Naive thymus-derived CD4-positive, alpha-beta T cell (primary cell): ENCODE data around the gene RGS1. TPM values are rescaled to one million over a fixed set of nuclear protein-coding genes. Genes with fewer than 3 reads are reported as not detected.
A peak's percentile ranks its signal among the peaks of the same experiment; 100 is the strongest.

ENCODE experiments used
- ATAC-seq: fragments of 150-1000 bp; cut with Tn5 transposase; 2 replicates; pipeline ENCODE4 v1.10.0; 2021; ENCODE audit warnings: mild to moderate bottlenecking, moderate library complexity
- CTCF ChIA-PET: fragments of 350-600 bp; sonication (Branson Sonifier 250); formaldehyde crosslinking; loops from one replicate; lab custom pipeline; 2021; ENCODE audit warnings: antibody characterized with exemption; lab: Charles Lee
- POLR2A ChIA-PET: fragments of 350-600 bp; sonication (Branson Sonifier 250); formaldehyde crosslinking; loops from one replicate; lab custom pipeline; 2021; ENCODE audit warnings: antibody characterized with exemption, inconsistent platforms; lab: Charles Lee
- DNase-seq, 9 donors: peaks; one replicate each; pipeline versions ENCODE4 v3.0.0 to v3.0.0-alpha.2; 2020 to 2022; ENCODE audit warnings: mixed read lengths in 1 of 9
- H3K27ac ChIP-seq: one replicate; pipeline ENCODE4 v1.7.0; 2013; ENCODE audit warnings: mild to moderate bottlenecking, low read depth, low read length, moderate library complexity
- H3K27me3 ChIP-seq, 2 donors: one replicate each; pipeline ENCODE4 v1.7.0; 2013; ENCODE audit warnings: low read length in 2 of 2, mild to moderate bottlenecking in 2 of 2, moderate library complexity in 2 of 2; ENCODE audit not compliant: control insufficient read depth in 2 of 2, insufficient read depth in 2 of 2
- H3K36me3 ChIP-seq, 3 experiments: 1 replicate in 2 of 3; 2 replicates in 1 of 3; pipeline ENCODE4 v1.7.0; 2013; ENCODE audit warnings: low read length in 3 of 3, mild to moderate bottlenecking in 3 of 3, moderate library complexity in 1 of 3; ENCODE audit not compliant: insufficient read depth in 3 of 3, control insufficient read depth in 2 of 3
- H3K4me1 ChIP-seq, 2 donors: one replicate each; pipeline ENCODE4 v1.7.0; 2013; ENCODE audit warnings: low read length in 2 of 2, mild to moderate bottlenecking in 2 of 2, moderate library complexity in 1 of 2; ENCODE audit not compliant: control insufficient read depth in 2 of 2, insufficient read depth in 2 of 2
- H3K4me3 ChIP-seq: 2 replicates; pipeline ENCODE4 v1.7.0; 2013; ENCODE audit warnings: mild to moderate bottlenecking, low read length
- H3K9me3 ChIP-seq, 3 experiments: 1 replicate in 2 of 3; 2 replicates in 1 of 3; pipeline ENCODE4 v1.7.0; 2013; ENCODE audit warnings: low read length in 3 of 3; ENCODE audit not compliant: control insufficient read depth in 2 of 3
- H3K27ac Mint-ChIP-seq, 9 donors: one replicate each; pipeline ENCODE4 v1.8.0; 2020 to 2022; ENCODE audit warnings: mixed read lengths in 9 of 9, mild to moderate bottlenecking in 8 of 9, moderate library complexity in 5 of 9, inconsistent platforms in 2 of 9
- H3K27me3 Mint-ChIP-seq, 5 donors: one replicate each; pipeline ENCODE4 v1.8.0; 2021 to 2022; ENCODE audit warnings: mixed read lengths in 5 of 5, mild to moderate bottlenecking in 1 of 5
- H3K36me3 Mint-ChIP-seq, 5 donors: one replicate each; pipeline ENCODE4 v1.8.0; 2020 to 2022; ENCODE audit warnings: mixed read lengths in 5 of 5, mild to moderate bottlenecking in 3 of 5, inconsistent platforms in 1 of 5
- H3K4me1 Mint-ChIP-seq, 7 donors: one replicate each; pipeline ENCODE4 v1.8.0; 2020 to 2022; ENCODE audit warnings: mixed read lengths in 7 of 7, mild to moderate bottlenecking in 3 of 7, inconsistent platforms in 1 of 7
- H3K4me3 Mint-ChIP-seq, 10 donors: one replicate each; pipeline ENCODE4 v1.8.0; 2020 to 2022; ENCODE audit warnings: mild to moderate bottlenecking in 10 of 10, mixed read lengths in 10 of 10, moderate library complexity in 6 of 10, inconsistent platforms in 2 of 10
- H3K9me3 Mint-ChIP-seq, 11 donors: one replicate each; pipeline ENCODE4 v1.8.0; 2020 to 2022; ENCODE audit warnings: mixed read lengths in 11 of 11, mild to moderate bottlenecking in 4 of 11, inconsistent platforms in 1 of 11, moderate library complexity in 1 of 11
- intact Hi-C, 2 donors: fragments of 100-400 bp; cut with micrococcal nuclease; formaldehyde crosslinking; loops; one replicate each; pipeline ENCODE4 v1.15.1; 2023
- polyA plus RNA-seq, 2 donors: library from polyadenylated mRNA; unstranded; fragments of 300-500 nt; fragmentation: Illumina TruSeq; gene quantifications; one replicate each; pipeline ENCODE4 v1.2.3, GENCODE V29; 2021
- total RNA-seq, 6 experiments: library from RNA in 5 of 6; stranded (reverse) in 5 of 6; gene quantifications; 1 replicate in 5 of 6; 2 replicates in 1 of 6; pipeline ENCODE4 v1.2.3 and lab custom pipeline; 2021 to 2026

The RGS1 gene
- total and polyA plus RNA-seq, 7 experiments from 2014 or later = 3.4 to 607 (median 14.3) TPM

DNA sequence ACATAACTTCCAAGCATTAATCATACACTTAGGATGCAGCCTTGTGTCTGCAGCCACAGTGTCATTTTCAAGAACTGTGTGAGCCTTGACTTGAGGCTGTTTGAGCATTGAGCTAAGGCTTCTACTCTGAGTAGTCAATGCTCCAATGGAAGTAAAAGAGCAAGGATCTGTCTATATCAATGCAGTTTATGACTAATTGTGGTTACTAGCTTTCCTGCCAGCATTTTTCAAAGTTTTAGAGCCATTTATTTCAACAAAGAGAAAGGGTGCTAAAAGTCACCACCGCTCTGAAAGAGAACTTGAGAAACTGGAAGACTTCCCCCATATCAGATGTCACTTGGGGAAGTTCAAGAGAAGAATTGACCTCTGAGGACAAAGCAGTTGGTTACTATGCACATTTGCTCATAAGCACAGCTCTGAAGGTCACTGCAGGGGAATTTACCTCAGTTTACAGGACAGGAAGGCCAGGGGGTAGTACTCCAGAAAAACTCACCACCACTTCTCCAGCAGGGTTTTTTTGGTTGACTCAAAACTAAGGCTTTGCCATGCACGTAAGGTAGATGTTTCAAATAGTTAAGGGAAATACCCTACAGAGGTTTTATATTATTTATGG lies 24.5 kb upstream of the RGS1 start:
- Histone ChIP-seq H3K27ac (no peak overlapping the region), H3K4me3 (no peak overlapping the region)
- H3K4me1 Mint-ChIP-seq = peaks cover 8 to 46% (median 15%) of the 10 kb centered on the region in 7 donors

DNA sequence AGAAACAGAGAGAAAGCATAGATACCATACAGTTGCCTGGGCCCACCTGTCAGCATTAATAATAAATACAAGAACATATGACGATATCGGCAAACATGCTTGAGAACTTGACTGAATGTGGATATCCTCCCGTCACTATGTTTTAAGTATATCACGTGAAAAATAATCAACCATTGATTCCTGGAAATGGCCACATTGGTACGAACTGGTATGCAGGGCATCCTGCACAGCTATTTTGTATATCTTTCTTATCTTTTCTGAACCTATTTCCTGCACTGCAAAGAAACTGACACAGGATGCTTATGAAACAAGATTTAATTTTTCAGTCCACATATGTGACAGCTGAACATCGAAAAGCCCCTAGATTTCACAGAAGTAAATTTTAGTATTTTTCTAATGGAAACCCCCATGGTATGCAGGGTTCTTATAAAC lies 22.8 kb upstream of the RGS1 start:
- Mint-ChIP-seq H3K4me1 (peaks cover 6 to 35% (median 9%) of the 10 kb centered on the region in 7 donors), H3K4me3 (peak overlapping the region in 3 of 10 donors; percentile 1 to 57 (median 6)), H3K36me3 (peaks cover 0 to 10% (median 0%) of the 10 kb centered on the region in 5 donors), H3K27ac (peak overlapping the region in 2 of 9 donors; percentile 11 to 54), H3K27me3 (peaks cover 0 to 6% (median 0%) of the 10 kb centered on the region in 5 donors), H3K9me3 (no peaks in the 10 kb centered on the region)
- ChIA-PET POLR2A (no interaction called here), CTCF (no interaction called here)
- no peaks in the 10 kb centered on the region for H3K9me3 ChIP-seq
- no peaks in the 10 kb centered on the region for H3K36me3 ChIP-seq
- no peaks in the 10 kb centered on the region for H3K27me3 ChIP-seq
- no peak overlapping the region for H3K4me3 ChIP-seq
- ATAC-seq (peak; percentile 34), DNase-seq (no peak)
- no peak overlapping the region for H3K27ac ChIP-seq
- peaks cover 0 to 34% of the 10 kb centered on the region in 2 donors for H3K4me1 ChIP-seq
- intact Hi-C loops = loop anchor here (1.0 to 5.0 kb wide), 2 partner anchors 10 to 35 kb away; no protein-coding TSS in a partner anchor

More for the DNA sequence above, 24.5 kb upstream of the RGS1 start:
- H3K9me3 Mint-ChIP-seq = no peaks in the 10 kb centered on the region
- H3K36me3 Mint-ChIP-seq = peaks cover 0 to 7% (median 0%) of the 10 kb centered on the region in 5 donors
- peaks cover 0 to 6% (median 0%) of the 10 kb centered on the region in 5 donors for H3K27me3 Mint-ChIP-seq
- ChIA-PET CTCF (no interaction called here), POLR2A (no interaction called here)
- intact Hi-C loops = loop anchor here in 1 of 2 donors (5.0 kb wide), 1 partner anchor 34 kb away; no protein-coding TSS in a partner anchor
- Histone ChIP-seq H3K36me3 (no peaks in the 10 kb centered on the region), H3K9me3 (no peaks in the 10 kb centered on the region), H3K27me3 (no peaks in the 10 kb centered on the region), H3K4me1 (peaks cover 0 to 42% of the 10 kb centered on the region in 2 donors)
- peak overlapping the region in 1 of 10 donors; percentile 34 for H3K4me3 Mint-ChIP-seq
- H3K27ac Mint-ChIP-seq = peak overlapping the region in 3 of 9 donors; percentile 25 to 78 (median 38)
- DNase-seq (no peak), ATAC-seq (peak; percentile 68)

DNA sequence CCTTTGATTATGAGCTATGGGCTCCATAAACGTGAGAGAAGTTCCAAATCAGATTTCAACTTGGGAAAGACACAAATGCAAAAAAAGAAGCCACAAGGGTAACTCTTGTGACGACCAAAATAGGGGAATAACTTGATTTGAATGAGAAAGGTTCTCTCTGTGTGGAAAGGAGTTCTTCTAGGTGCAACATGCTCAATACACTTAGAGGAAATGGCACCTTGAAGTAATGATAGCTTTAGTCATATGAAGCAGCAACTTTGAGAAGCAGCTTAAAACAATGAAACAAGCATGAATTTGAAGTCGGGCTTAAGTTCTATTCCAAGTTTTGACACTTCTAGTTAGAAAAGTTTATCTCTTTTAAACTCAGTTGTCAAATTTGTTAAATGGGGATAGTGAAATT lies 21.8 kb upstream of the RGS1 start:
- H3K9me3 ChIP-seq = no peaks in the 10 kb centered on the region
- H3K4me1 ChIP-seq = peaks cover 0 to 34% of the 10 kb centered on the region in 2 donors
- H3K27me3 ChIP-seq = no peaks in the 10 kb centered on the region
- Mint-ChIP-seq H3K4me3 (no peak overlapping the region), H3K27ac (no peak overlapping the region), H3K27me3 (peaks cover 0 to 6% (median 0%) of the 10 kb centered on the region in 5 donors), H3K4me1 (peaks cover 6 to 35% (median 9%) of the 10 kb centered on the region in 7 donors), H3K36me3 (peaks cover 0 to 10% (median 0%) of the 10 kb centered on the region in 5 donors), H3K9me3 (no peaks in the 10 kb centered on the region)
- H3K36me3 ChIP-seq = no peaks in the 10 kb centered on the region
- ChIA-PET POLR2A (no interaction called here), CTCF (no interaction called here)
- intact Hi-C loops = loop anchor here (1.0 to 5.0 kb wide), 2 partner anchors 9 to 36 kb away; no protein-coding TSS in a partner anchor
- H3K27ac ChIP-seq = no peak overlapping the region
- DNase-seq = no peak
- H3K4me3 ChIP-seq = no peak overlapping the region
- ATAC-seq = no peak

DNA sequence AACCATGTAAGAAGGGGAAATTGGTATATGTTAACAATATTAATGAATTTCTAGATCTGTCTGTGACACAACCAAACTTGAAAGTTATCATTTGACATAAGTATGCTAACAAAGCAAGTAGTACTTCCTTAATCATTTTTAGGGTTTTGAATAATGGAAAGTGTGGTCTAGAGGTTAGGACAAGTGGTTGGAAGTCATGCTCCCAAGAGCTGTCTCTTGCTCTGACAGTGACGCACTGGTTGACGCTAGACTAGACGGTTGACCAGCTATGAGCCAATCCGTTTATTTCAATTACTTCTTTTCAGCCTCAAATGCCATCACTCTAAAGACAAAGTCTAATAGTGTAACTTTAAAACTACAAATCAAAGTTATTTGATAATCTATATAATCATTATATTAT lies 20.7 kb upstream of the RGS1 start:
- ChIA-PET CTCF (no interaction called here), POLR2A (interaction anchor here (0.8 to 0.9 kb wide), 2 partner anchors 12 to 15 kb away, joined by 3 read pairs; no protein-coding TSS in a partner anchor)
- ATAC-seq (no peak), DNase-seq (no peak)
- Mint-ChIP-seq H3K27ac (no peak overlapping the region), H3K36me3 (peaks cover 0 to 12% (median 0%) of the 10 kb centered on the region in 5 donors), H3K9me3 (no peaks in the 10 kb centered on the region), H3K27me3 (peaks cover 0 to 6% (median 0%) of the 10 kb centered on the region in 5 donors), H3K4me3 (no peak overlapping the region), H3K4me1 (peaks cover 9 to 38% (median 18%) of the 10 kb centered on the region in 7 donors)
- Histone ChIP-seq H3K4me3 (no peak overlapping the region), H3K4me1 (peaks cover 0 to 45% of the 10 kb centered on the region in 2 donors), H3K27me3 (no peaks in the 10 kb centered on the region), H3K27ac (no peak overlapping the region), H3K9me3 (no peaks in the 10 kb centered on the region), H3K36me3 (no peaks in the 10 kb centered on the region)
- intact Hi-C loops = loop anchor here in 1 of 2 donors (5.0 kb wide), 1 partner anchor 38 kb away; no protein-coding TSS in a partner anchor

DNA sequence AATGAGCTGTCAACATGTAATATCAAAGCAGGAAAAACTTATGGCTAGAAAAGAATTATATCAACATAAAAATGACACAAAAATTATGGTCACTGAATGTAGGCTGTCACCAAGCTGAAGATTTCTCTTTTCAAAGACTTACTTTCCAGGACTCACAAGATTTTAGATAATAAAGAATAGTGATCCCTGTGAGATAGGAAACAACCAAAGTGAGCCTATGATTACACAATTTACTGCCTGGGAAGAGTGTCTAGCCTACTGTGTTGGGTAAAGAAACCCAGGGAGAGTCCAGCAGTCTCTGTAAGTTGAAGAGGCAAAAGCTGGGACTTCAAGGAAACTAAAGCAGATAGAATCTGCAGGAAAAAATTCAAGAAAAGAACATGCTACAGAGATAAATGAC lies 20.2 kb upstream of the RGS1 start:
- no peak for ATAC-seq
- CTCF ChIA-PET = no interaction called here
- H3K27ac ChIP-seq = no peak overlapping the region
- peaks cover 7 to 35% (median 18%) of the 10 kb centered on the region in 7 donors for H3K4me1 Mint-ChIP-seq
- no peaks in the 10 kb centered on the region for H3K9me3 Mint-ChIP-seq
- H3K27me3 Mint-ChIP-seq = peaks cover 0 to 6% (median 0%) of the 10 kb centered on the region in 5 donors
- H3K27me3 ChIP-seq = no peaks in the 10 kb centered on the region
- H3K36me3 Mint-ChIP-seq = peaks cover 0 to 12% (median 0%) of the 10 kb centered on the region in 5 donors
- no peak for DNase-seq
- H3K4me3 ChIP-seq = no peak overlapping the region
- no peaks in the 10 kb centered on the region for H3K36me3 ChIP-seq
- intact Hi-C loops = no loop called here
- H3K4me1 ChIP-seq = peaks cover 0 to 48% of the 10 kb centered on the region in 2 donors
- POLR2A ChIA-PET = interaction anchor here (0.8 to 0.9 kb wide), 2 partner anchors 12 to 16 kb away, joined by 3 read pairs; no protein-coding TSS in a partner anchor
- H3K4me3 Mint-ChIP-seq = no peak overlapping the region
- no peaks in the 10 kb centered on the region for H3K9me3 ChIP-seq
- no peak overlapping the region for H3K27ac Mint-ChIP-seq

DNA sequence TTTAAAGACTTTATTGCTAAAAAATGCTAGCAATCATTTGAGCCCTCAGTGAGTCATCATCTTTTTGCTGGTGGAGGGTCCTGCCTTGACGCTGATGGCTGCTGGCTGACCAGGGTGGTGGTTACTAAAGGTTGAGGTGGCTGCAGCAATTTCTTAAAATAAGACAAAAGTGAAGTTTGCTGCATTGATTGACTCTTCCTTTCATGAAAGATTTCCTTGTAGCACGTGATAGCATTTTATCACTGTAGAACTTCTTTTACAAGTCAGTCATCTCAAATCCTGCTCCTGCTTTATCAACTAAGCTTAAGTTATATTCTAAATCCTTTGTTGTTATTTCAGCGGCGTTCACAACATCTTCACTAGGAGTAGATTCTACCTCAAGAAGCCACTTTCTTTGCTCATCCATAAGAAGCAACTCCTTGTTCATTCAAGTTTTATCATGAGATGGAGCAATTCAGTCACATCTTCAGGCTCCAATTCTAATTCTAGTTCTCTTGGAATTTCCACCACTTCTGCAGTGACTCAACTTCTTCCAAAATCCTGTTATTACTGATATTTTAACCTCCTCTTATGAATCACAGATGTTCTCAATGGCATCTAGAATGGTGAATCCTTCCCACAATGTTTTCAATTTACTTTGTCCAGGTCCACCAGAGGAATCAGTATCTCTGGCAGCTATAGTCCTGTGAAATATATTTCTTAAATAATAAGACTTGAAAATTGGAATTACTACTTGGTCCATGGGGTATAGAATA lies 17.6 kb upstream of the RGS1 start:
- intact Hi-C loops = loop anchor here in 1 of 2 donors (2.0 kb wide), 1 partner anchor 15 kb away; no protein-coding TSS in a partner anchor
- H3K27me3 Mint-ChIP-seq = peaks cover 0 to 6% (median 0%) of the 10 kb centered on the region in 5 donors
- H3K27ac ChIP-seq = no peak overlapping the region
- H3K36me3 ChIP-seq = no peaks in the 10 kb centered on the region
- POLR2A ChIA-PET = no interaction called here
- CTCF ChIA-PET = no interaction called here
- DNase-seq = no peak
- H3K27me3 ChIP-seq = no peaks in the 10 kb centered on the region
- peak overlapping the region in 1 of 9 donors; percentile 48 for H3K27ac Mint-ChIP-seq
- H3K4me3 Mint-ChIP-seq = no peak overlapping the region
- H3K36me3 Mint-ChIP-seq = peaks cover 0 to 9% (median 0%) of the 10 kb centered on the region in 5 donors
- no peak for ATAC-seq
- H3K9me3 Mint-ChIP-seq = no peaks in the 10 kb centered on the region
- H3K4me3 ChIP-seq = no peak overlapping the region
- H3K4me1 Mint-ChIP-seq = peaks cover 5 to 20% (median 7%) of the 10 kb centered on the region in 7 donors
- H3K4me1 ChIP-seq = peaks cover 0 to 28% of the 10 kb centered on the region in 2 donors
- H3K9me3 ChIP-seq = no peaks in the 10 kb centered on the region
